Esophagus squamous epithelium (tissue), 4 donors: ENCODE data around the gene SLC37A3.

Experiments
- CTCF ChIP-seq, 6 experiments: fragments of 450-650 bp in 4 of 6; fragments of 200-600 bp in 2 of 6; sonication (generic) in 2 of 6; IDR thresholded peaks; one replicate each; pipeline ENCODE4 v1.5.1; 2016 to 2019; ENCODE audit warnings: antibody characterized with exemption in 6 of 6, mild to moderate bottlenecking in 4 of 6, moderate library complexity in 4 of 6
- POLR2A ChIP-seq, 4 donors: fragments of 450-650 bp; IDR thresholded peaks; one replicate each; pipeline ENCODE4 v1.6.1; 2017; ENCODE audit warnings: antibody characterized with exemption in 4 of 4, mild to moderate bottlenecking in 4 of 4, moderate library complexity in 3 of 4

GRCh38 chr7:140404565-140405065, 6.3 kb upstream of the SLC37A3 start:
- no peak for TF ChIP-seq CTCF (IDR thresholded peaks at IDR 0.05)
- TF ChIP-seq POLR2A (IDR thresholded peaks at IDR 0.05): no peak
